T follicular helper cell (primary cell): ENCODE results near the gene DNMT3A.

ENCODE experiments used
- DNase-seq: peaks from one replicate; pipeline ENCODE4 v3.0.0-alpha.2; 2020; ENCODE audit warnings: low read depth

DNMT3A gene

GRCh38 chr2:25202275-25202674, 139.4 kb downstream of the DNMT3A start:
- no peak for DNase-seq

- no peak for DNase-seq
Measured at GRCh38 chr2:25201794-25202193, 139.9 kb downstream of the DNMT3A start.

GRCh38 chr2:25201265-25201664, 140.5 kb downstream of the DNMT3A start:
- DNase-seq: no peak

GRCh38 chr2:25198576-25198975, 143.1 kb downstream of the DNMT3A start:
- DNase-seq: no peak

- DNase-seq: no peak
Measured at GRCh38 chr2:25198209-25198525, 143.6 kb downstream of the DNMT3A start.

- no peak for DNase-seq
Measured at GRCh38 chr2:25197336-25198208, 144.2 kb downstream of the DNMT3A start.

- DNase-seq: no peak
Measured at GRCh38 chr2:25194576-25195122, 147.1 kb downstream of the DNMT3A start.

- DNase-seq: no peak
Measured at GRCh38 chr2:25190536-25190935, 151.2 kb downstream of the DNMT3A start.

GRCh38 chr2:25188405-25188804, 153.3 kb downstream of the DNMT3A start:
- no peak for DNase-seq

- no peak for DNase-seq
Measured at GRCh38 chr2:25187729-25188350, 153.9 kb downstream of the DNMT3A start.

GRCh38 chr2:25184254-25184653, 157.5 kb downstream of the DNMT3A start:
- DNase-seq: no peak

- no peak for DNase-seq
Measured at GRCh38 chr2:25178976-25179375, 162.7 kb downstream of the DNMT3A start.
